NCI-H2029 (cell line): Measurements from ENCODE around the gene MPI.
"Not testable (repeated sequence)": the region's sequence is repeated elsewhere in the genome, so short reads cannot be mapped to it uniquely, and the experiment has no call there.

Source experiments
- DNase-seq: peaks from one replicate; lab custom pipeline; 2025; lab: John Stamatoyannopoulos, UW

The MPI gene

GRCh38 chr15:74863239-74864056, 26.4 kb upstream of the MPI start:
- DNase-seq: no peak

- DNase-seq: no peak
Observed at GRCh38 chr15:74864296-74864695, 25.5 kb upstream of the MPI start.

GRCh38 chr15:74865316-74865715, 24.5 kb upstream of the MPI start:
- no peak for DNase-seq

- no peak for DNase-seq
Observed at GRCh38 chr15:74866090-74866489, 23.8 kb upstream of the MPI start.

GRCh38 chr15:74867466-74868038, 22.3 kb upstream of the MPI start:
- DNase-seq: no peak

- no peak for DNase-seq
Observed at GRCh38 chr15:74868059-74868458, 21.8 kb upstream of the MPI start.

- DNase-seq: no peak
Observed at GRCh38 chr15:74869372-74869725, 20.5 kb upstream of the MPI start.

GRCh38 chr15:74869726-74870407, 20.0 kb upstream of the MPI start:
- no peak for DNase-seq

GRCh38 chr15:74870436-74871215, 19.2 kb upstream of the MPI start:
- no peak for DNase-seq

GRCh38 chr15:74872702-74873035, 17.2 kb upstream of the MPI start:
- no peak for DNase-seq

GRCh38 chr15:74873036-74873755, 16.6 kb upstream of the MPI start, which contains the start of gene SCAMP2:
Gene SCAMP2 (minus strand): TSS chr15:74873365. CDS start chr15:74873255, 110 bp downstream.
- DNase-seq: peak; percentile 80

- no peak for DNase-seq
Observed at GRCh38 chr15:74873756-74874424, 16.0 kb upstream of the MPI start.

GRCh38 chr15:74878273-74878672, 11.6 kb upstream of the MPI start:
- DNase-seq: no peak

- no peak for DNase-seq
Observed at GRCh38 chr15:74882528-74882927, 7.3 kb upstream of the MPI start.

GRCh38 chr15:74884428-74885223, 5.2 kb upstream of the MPI start:
- no peak for DNase-seq

- no peak for DNase-seq
Observed at GRCh38 chr15:74885461-74885860, 4.4 kb upstream of the MPI start.

GRCh38 chr15:74887537-74888193, 2.2 kb upstream of the MPI start:
- DNase-seq: not testable (repeated sequence)

- no peak for DNase-seq
Observed at GRCh38 chr15:74888716-74889115, 1.1 kb upstream of the MPI start.

GRCh38 chr15:74889390-74889882, 406 bp upstream of the MPI start:
- DNase-seq: no peak

GRCh38 chr15:74890665-74890960, 771 bp downstream of the MPI start:
- no peak for DNase-seq
